ENCODE measurements around the gene LEP.
"Not testable (repeated sequence)": the region's sequence is repeated elsewhere in the genome, so short reads cannot be mapped to it uniquely, and the experiment has no call there.

LEP gene

DNA sequence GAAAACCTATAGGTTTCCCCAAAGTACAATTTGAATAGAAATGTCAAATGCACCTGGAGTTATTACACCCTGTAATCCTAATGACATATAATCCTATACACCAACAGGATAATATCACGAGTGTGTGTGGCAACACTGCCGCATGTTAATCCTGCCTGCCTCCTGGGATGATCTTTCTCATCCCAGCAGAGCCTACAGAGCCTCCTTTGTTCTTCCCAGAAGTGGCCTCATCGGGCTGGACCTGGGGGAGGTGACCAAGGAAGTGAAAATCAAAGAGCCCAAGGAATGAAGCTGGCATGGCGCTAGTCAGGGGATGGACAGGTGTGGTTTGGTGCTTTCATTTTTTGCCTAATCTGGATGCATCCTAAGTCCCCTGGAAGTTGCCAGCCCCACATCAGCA lies 29.5 kb upstream of the LEP start:
- DNase-seq, result no peak

DNA sequence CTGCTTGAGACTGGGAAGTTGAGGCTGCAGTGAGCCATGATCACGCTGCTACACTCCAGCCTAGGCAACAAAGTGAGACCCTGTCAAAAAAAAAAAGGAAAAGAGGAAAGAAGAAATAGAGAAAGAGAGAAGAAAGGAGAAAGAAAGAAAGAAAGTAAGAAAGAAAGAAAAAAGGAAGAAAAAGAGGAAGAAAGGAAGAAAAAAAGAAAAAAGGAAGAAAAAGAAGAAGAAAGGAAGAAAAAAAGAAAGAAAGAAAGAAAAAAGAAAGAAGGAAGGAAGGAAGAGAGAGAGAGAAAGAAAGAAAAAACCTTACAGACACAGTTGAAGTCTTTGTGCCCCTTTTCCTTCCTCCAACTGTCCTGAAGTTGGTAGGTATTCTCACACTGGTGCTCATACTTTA lies 26.6 kb upstream of the LEP start:
- no peak for DNase-seq

DNA sequence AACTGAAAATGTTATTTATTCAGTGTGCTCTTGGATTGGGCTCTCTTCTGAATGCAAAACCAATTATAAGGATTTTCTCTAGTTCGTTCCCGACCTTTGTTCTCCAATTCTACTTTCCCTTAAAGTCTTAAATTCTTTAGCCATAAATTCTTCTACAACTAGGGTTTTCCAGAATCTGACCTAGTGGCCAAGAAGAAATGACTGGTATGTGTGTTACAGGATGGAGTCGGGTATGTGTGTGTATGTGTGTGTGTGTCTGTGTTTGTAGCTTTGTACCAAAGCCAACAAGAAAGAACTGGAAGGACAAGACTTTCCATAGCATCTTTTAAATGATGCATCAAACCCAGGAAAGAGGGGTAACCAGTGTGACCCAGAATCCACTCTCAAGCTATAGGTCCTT lies 25.8 kb upstream of the LEP start:
- no peak for DNase-seq

DNA sequence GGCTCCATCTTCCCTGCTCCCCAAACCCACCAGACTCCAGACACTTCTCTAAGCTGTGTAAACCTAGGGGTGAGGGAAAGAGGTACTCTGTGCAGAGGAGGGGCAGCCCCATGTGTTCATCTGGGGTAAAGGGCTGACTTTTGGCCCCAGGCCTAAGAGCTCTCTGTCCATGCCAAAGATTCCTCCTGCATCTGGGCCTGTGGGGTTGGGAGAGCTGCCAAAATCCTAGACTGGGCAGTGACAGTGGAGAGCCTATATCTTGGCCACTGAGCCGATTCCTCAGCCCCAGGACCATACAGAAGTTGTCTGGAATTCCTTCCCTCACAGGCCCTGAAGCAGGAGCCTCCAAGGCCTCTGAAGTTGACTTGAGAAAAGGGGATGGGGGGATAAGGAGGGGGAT lies 25.3 kb upstream of the LEP start:
- no peak for DNase-seq

DNA sequence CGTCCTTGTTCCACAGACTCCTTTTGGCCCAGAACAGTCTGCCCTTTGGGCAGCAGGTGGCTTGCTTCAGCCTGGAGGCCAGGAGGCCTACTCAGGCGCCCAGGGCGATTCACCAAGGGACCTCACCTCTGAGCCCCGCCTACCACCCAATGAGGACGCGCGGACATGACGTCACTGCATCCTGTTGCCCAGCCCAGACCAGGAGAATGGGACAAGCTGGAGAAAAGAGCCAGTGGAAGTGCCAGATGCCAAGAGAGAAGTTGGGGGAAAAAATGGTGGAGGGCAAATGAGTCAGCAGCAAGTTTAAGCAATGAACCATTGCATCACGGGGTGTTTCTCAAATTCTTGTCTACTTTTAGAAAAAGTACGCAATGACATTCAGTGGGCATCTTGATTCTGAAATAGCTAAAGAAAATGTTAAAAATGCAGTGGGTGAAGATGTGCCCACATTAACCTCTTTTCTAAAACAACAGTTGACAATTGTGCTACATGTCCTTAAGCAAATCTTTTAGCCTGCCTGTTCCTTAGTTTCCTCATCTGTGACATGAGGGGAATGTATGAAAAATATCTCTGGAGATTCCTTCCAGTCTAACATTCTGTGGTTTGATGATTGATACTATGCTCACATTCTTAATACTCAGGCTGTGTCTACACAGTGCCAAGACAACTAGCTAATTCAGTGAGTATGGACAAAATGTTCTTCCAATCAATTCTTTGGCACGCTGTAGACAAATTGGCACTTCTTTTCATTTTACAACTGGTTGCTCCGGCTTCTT lies 23.9 kb upstream of the LEP start:
- no peak for DNase-seq

DNA sequence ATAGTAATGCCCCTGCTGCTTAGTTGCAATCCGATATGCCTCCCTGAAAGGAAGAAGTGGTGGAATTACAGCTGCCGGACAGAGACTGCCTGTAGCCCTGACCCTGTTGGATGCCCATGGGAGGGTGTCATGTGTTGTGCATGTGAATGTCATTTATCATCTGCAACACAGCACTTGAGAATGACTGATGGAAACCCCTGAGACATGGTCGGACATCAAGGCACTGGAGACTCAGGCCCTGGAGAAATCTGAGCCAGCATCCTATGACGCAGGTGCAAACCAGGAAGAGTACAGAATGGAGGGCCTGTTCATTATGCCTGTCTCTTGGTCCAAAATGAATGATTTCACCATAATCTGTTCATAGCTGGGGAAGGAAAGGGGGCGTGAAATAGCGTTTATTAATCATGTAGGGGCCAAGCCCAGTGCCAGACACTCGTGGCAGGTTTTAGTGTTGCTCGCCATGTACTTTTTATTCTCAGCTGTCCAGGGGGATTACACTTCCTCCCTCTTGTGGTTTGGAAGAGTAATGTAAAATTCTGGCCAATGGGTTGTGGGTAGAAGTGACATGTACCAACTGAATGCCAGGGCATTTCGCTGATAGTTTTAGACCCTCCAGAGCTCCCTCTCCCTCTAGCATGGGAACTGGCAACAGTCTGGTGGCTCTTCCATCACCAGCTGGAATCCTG lies 23.0 kb upstream of the LEP start:
- no peak for DNase-seq

DNA sequence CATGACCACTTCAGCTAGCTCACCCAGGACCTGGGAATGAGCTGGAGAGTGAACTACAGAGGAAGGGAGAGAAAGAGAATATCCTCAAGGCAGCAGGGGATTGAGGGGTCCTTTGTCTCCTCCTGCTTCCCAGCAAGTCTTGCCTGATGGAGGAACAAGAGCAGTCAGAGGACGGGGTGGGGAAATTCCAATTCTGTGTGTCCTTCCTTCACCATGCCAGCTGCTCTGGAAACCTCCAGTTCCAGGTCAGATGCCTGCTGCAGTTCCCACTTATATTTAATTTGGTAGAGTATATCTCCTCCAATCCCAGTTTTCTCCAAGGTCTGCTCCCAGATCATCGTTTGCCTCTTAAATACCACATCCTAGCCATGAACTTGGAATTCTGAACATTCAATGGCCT lies 21.4 kb upstream of the LEP start:
- DNase-seq, result no peak

DNA sequence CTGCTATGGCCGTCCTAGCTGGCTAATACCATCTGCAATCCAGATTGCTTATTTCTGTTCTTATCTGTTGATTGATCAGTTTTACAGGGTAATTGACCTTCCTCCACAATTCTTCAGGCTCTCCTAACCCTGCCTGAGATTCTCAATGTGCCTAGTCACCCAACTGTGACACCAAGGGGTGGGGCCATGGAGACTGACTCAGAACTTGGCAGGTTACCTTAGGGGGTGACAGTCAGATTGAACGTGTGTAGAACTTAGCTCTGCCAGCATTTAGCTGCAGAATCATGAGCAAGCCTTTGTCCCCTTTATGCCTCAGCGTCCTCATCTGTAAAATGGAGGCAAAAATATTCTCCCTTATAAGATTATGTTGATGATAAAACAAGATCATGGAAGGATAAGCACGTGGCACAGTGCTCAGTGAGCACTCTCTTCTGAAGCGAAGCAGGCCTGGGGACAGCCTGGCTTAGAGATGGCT lies 19.1 kb upstream of the LEP start:
- no peak for DNase-seq

DNA sequence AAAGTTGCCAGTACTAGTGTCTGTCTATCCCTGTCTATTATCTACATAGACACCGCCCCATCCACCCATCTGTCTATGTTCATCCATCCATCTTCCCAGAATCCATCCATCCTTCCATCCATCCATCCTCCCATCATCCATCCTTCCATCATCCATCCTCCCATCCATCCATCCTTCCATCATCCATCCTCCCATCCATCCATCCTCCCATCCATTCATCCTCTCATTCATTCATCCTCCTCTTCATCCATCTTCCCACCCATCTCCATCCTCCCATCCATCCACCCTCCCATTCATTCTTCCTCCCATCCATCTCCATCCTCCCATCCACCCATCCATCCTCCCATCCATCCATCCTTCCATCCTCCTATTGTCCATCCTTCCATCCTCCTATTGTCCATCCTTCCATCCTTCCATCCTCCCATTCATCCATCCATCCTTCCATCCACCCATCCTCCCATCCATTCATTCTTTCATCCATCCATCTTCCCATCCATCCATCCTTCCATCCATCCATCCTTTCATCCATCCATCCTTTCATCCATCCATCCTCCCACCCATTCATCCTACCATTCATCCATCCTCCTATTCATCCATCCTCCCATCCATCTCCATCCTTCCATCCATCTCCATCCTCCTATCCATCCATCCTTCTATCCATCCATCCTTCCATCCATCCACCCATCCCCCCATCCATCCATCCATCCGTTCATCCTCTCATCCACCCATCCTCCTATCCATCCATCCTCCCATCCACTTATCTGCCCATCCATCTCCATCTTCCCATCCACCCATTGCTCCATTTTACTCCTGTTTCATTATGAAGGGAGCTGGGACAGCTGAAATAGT lies 14.7 kb upstream of the LEP start:
- no peak for DNase-seq

DNA sequence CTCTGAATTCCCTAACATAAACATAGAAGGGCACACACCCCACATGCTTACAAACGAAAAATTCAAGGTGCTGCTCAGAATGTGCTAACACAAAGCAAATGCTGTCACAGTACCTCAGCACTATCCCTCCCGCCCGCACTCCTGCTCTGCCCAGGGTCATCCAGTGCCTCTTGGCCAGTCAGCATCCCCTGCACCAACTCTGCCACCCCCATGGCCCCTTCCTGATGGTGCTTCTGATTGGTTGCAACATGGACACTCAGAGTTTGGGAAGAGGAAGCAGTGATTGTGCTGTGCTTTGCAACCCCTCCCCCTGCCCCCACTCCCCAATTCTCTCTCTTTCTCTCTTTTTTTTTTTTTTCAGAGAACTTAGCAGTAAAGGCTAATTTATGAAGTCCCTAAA lies 13.8 kb upstream of the LEP start:
- DNase-seq, result no peak

DNA sequence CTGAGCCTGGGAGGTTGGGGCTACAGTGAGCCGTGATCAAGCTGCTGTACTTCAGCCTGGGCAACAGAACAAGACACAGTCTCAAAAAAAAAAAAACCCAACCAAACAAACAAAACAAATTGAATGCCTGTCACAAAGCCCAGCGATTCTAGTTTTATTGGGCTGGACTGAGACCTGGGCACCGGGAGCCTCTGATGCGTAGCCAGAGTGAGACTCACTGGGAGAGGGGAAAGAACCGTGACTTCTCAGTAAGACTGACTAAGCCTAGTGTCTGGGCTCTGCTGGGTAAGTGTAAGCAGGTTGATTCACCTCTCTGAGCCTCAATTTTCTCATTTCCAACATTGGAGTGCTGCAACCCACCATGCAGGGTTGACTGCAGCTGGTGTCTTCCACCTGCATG lies 10.1 kb upstream of the LEP start:
- no peak for DNase-seq

DNA sequence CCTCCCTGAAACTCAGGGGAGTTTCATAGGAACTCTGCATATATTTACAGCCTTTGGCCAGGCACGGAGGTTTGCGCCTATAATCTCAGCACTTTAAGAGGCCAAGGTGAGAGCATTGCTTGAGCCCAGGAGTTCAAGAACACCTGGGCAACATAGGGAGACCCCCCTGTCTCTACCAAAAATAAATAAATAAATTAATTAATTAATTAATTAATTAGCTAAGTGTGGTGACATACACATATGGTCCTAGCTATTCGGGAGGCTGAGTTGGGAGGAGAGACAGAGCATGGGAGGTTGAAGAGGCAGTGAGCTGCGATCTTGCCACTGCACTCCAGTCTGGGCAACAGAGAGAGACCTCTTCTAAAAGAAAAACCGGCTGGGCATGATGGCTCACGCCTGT lies 9.4 kb upstream of the LEP start:
- DNase-seq, result no peak

DNA sequence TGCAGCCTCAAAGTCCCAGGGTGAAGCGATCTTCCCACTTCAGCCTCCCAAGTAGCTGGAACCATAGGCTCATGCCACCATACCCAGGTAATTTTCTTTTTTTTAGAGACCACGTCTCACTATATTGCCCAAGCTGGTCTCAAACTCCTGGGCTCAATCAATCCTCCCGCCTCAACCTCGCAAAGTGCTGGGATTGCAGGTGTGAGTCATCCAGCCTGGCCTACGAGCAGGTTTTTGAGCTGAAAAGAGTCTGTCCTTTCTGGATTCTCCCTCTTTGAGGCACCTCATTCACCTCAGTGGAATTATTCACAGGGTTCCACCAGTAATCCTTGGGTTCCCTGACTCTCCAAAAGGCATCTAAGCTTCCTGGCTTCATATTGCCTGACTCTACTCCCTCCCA lies 7.6 kb upstream of the LEP start:
- no peak for DNase-seq

DNA sequence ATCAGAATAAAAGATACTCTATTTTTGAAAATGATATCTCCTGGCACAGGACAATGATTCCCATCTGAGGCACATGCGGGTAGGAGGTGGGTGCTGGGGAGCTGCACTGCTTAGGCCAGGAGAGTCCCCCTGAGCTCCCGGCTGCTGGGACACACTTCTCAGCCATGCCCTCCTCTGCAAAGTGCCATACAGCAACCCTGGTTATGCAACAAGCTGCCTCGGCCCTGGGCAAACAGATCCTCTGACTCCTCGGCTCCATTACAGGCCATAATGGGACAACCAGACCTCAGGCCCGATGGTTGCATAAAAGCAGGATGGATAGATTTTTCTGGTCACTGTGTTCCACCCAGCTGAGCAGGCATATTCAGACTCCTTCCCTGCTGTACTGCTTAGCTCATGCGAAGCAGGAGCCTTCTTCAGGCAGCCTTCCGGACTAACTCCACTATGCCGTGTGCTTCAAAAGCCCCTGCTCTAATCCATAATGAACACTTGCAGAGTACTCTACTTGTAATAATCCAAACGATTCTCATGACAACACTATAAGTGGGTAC lies 6.5 kb upstream of the LEP start:
- no peak for DNase-seq

DNA sequence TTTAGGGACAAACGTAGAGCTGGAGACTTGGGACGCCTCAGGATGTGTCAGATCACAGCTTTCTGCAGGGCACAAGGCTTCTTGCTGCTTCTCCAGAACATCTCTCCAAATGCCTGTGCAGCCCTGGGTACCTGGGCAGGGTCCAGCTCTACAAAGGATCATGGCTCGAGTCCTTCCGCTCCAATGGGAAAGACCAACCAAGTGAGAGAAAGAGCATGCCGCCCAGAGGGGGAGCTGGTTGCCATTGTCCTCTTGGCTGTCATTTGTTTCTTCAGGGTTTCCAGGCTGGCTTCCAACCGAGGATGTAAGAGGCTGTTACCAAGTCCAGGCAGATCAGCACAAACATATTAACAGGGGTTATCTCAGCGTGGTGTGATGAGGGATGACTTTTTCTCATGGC lies 5.6 kb upstream of the LEP start:
- no peak for DNase-seq

DNA sequence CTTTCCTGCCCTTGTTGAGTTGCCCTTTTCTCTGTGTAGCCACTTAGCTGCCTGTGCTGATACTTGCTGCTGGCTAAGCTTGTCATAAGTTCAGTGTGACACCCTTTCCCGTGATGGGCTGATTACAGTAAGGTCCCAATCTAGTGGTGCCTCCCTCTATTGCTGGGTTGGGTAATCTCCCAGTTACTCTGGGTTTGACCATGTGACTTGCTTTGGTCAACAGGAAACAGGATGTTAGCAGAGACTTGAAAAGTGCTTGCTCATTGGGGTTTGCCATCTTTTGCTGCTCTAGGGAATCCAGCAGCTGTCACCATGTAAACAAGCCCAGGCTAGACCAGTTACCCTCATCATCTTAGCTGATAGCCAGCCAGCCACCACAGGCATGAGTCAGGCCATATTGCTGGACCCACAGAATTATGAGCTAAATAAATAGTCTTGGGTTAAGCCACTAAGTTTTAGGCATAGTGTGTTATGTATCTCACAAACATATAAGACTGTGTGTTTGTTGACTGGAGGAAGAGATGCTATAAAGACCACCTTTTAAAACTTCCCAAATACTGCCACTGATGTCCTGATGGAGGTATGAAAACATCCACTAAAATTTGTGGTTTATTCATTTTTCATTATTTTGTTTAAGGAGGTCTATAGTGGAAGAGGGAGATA lies 4.0 kb upstream of the LEP start:
- DNase-seq, result peak; percentile 14

DNA sequence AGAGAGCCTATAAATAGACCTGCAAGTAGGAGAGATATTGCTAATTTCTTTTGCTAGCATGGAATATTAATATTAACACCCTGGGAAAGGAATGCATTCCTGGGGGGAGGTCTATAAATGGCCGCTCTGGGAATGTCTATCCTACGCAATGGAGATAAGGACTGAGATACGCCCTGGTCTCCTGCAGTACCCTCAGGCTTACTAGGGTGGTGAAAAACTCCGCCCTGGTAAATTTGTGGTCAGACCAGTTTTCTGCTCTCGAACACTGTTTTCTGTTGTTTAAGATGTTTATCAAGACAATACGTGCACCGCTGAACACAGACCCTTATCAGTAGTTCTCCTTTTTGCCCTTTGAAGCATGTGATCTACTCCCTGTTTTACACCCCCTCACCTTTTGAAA lies 1.9 kb upstream of the LEP start:
- DNase-seq, result not testable (repeated sequence)

DNA sequence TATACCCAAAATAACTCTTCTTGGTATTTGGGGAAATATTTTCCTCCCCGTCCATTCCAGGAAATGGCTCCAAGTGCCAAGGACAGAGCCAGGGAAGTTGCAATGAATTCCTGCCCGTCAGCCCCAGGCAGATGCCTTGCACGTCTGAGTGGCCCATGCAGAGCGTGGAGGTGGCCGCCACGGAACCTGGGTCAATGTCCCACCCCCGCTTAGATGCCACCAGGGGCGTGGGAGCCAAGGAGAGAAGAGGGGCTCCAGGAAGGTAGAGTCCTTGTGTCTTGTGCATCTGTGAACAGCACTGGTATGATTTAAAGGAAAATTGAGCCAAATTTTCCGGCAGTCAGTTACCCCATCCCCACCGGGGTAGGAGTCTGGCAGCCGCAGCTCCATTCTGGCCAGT lies 1.6 kb downstream of the LEP start:
- no peak for DNase-seq

DNA sequence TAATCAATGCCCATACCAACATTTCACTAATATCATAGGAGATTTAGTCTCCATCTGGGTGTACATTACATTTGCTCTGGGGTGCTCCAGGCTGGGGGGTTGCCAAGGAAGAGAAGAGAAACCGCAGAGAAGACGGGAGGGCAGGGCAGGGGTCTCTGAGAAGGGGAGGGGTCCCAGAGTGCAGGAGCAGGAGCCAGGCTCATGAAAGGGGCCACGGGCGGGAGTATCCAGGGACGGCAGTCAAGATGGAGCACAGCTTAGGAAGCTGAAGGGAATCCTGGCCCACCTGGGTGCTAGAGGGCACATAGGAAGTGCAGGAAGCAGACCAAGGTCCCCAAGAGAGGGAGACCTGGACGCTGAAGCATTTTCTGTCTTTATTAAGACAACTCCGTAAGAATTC lies 2.2 kb downstream of the LEP start:
- DNase-seq, result no peak

DNA sequence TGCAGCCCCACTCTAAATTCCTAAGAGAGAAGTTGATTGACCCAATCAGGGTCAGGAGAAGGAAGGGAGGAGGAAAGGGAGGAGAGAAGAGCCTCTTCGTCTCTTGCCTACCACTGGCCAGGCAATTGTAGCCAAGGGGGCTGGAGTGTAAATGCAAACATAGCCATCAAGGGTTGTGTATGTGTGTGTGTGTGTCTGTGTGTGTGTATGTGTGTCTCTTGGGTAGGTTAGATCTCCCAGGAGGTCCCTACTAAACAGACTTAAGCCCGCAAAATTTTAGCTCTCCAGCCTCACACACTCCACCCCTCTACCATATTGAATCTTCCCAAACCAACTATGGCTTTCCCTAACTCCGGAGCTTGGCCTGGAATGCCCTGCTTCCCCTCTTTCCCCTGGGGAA lies 3.8 kb downstream of the LEP start:
- DNase-seq, result no peak

DNA sequence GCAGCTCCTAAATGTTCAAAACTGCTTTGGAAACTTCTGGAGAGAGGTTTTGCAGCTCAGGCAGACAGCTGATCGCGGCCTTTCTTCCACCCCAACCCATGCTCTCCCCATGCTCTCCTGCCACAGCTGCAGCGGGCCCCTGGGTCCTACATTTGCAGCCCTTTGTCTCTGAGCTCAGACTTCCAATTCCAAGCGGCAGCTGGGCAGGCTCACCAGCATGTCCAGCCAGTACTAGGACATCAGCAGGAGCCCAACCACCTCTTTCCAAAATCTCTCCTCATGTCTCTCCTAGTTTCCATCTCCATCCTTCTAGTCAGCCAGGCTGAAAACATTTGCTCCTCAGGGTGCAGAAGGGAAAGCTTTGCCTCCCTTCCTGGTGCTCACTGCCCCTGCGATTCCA lies 6.0 kb downstream of the LEP start:
- no peak for DNase-seq

DNA sequence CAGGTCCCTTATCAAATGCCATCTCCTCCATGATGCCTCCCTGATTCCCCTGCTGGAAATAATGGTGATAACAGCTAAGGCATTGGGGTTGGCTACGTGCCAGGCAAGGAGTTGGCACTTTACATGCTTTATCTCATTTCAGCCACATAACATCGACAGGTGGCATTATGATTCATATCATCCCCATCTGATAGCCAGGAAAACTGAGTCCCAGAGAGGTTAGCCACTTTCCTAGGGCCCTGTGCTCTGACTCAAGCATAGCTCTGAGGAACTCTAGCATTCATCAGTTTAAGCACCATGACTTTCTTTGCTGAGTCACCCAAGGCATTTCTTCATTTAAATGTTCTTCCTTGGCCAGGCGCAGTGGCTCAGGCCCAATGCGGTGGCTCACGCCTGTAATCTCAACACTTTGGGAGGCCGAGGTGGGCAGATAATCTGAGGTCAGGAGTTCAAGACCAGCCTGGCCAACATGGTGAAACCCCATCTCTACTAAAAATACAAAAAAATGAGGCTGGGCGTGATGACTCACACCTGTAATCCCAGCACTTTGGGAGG lies 6.6 kb downstream of the LEP start:
- no peak for DNase-seq

DNA sequence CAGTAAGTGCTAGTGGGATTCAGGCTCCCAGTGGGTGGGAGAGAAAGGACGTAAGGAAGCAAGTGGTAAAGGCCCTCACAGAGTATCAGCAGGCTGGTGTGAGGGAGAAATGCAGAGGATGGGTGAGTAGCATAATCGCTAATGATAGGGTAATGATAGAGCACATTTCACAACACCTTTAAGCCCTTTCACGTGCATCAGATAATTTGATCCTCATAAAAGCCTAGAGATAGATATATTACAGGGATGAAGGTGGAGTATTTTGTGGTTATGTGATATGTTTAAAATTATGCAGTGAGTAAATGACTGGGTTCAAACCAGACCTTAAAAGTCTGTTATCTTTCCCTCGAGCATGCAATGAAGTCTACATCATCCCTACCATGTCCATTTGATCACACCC lies 10.3 kb downstream of the LEP start:
- no peak for DNase-seq

Data from CD4-positive, alpha-beta T cell treated with Interleukin-12 subunit alpha and Interleukin-12 subunit beta, for 1 hour (primary cell).